HEK293 (cell line): Measurements from ENCODE around the gene SKOR1.

Experiments used
- GLI4 ChIP-seq: fragments of 450-650 bp; formaldehyde crosslinking; IDR thresholded peaks from 2 replicates; pipeline ENCODE4 v1.5.1; 2016; ENCODE audit warnings: missing biosample characterization, missing genetic modification characterization
- IKZF3 ChIP-seq: fragments of 450-650 bp; IDR thresholded peaks from 2 replicates; pipeline ENCODE4 v1.5.0; 2018; ENCODE audit warnings: missing biosample characterization, mild to moderate bottlenecking, missing genetic modification characterization, moderate library complexity
- KLF10 ChIP-seq: fragments of 450-650 bp; IDR thresholded peaks from 2 replicates; pipeline ENCODE4 v1.5.1; 2018; ENCODE audit warnings: missing biosample characterization, mild to moderate bottlenecking, missing genetic modification characterization
- KLF8 ChIP-seq: fragments of 450-650 bp; formaldehyde crosslinking; IDR thresholded peaks from 2 replicates; pipeline ENCODE4 v1.5.1; 2016; ENCODE audit warnings: missing biosample characterization, missing genetic modification characterization
- OVOL3 ChIP-seq: fragments of 450-650 bp; formaldehyde crosslinking; IDR thresholded peaks from 2 replicates; pipeline ENCODE4 v1.5.1; 2016; ENCODE audit warnings: missing biosample characterization, missing genetic modification characterization
- PBX3 ChIP-seq: sonication (generic); formaldehyde crosslinking; IDR thresholded peaks from 2 replicates; pipeline ENCODE4 v1.8.1; 2022; ENCODE audit warnings: mild to moderate bottlenecking, moderate library complexity, missing genetic modification reagents
- PRDM10 ChIP-seq: fragments of 450-650 bp; formaldehyde crosslinking; IDR thresholded peaks from 2 replicates; pipeline ENCODE4 v1.5.1; 2016; ENCODE audit warnings: missing biosample characterization, missing genetic modification characterization
- SCRT1 ChIP-seq: fragments of 450-650 bp; formaldehyde crosslinking; IDR thresholded peaks from 2 replicates; pipeline ENCODE4 v1.5.1; 2016; ENCODE audit warnings: missing biosample characterization, missing genetic modification characterization, borderline replicate concordance
- SCRT2 ChIP-seq: fragments of 450-650 bp; formaldehyde crosslinking; IDR thresholded peaks from 2 replicates; pipeline ENCODE4 v1.5.1; 2016; ENCODE audit warnings: missing biosample characterization, missing genetic modification characterization
- SP2 ChIP-seq: fragments of 450-650 bp; formaldehyde crosslinking; IDR thresholded peaks from 2 replicates; pipeline ENCODE4 v1.5.1; 2016; ENCODE audit warnings: missing biosample characterization, missing genetic modification characterization
- SP7 ChIP-seq: fragments of 450-650 bp; formaldehyde crosslinking; IDR thresholded peaks from 2 replicates; pipeline ENCODE4 v1.5.1; 2016; ENCODE audit warnings: missing biosample characterization, missing genetic modification characterization
- WT1 ChIP-seq: fragments of 450-650 bp; formaldehyde crosslinking; IDR thresholded peaks from 2 replicates; pipeline ENCODE4 v1.5.1; 2016; ENCODE audit warnings: missing biosample characterization, missing genetic modification characterization
- ZBTB17 ChIP-seq: fragments of 450-650 bp; formaldehyde crosslinking; IDR thresholded peaks from 2 replicates; pipeline ENCODE4 v1.5.1; 2016; ENCODE audit warnings: missing biosample characterization, missing genetic modification characterization
- ZBTB44 ChIP-seq: fragments of 450-650 bp; IDR thresholded peaks from 2 replicates; pipeline ENCODE4 v1.5.1; 2018; ENCODE audit warnings: missing biosample characterization, mild to moderate bottlenecking, missing genetic modification characterization
- ZEB2 ChIP-seq: fragments of 450-650 bp; formaldehyde crosslinking; IDR thresholded peaks from 2 replicates; pipeline ENCODE4 v1.5.1; 2016; ENCODE audit warnings: missing biosample characterization, missing genetic modification characterization
- ZNF121 ChIP-seq: fragments of 450-650 bp; formaldehyde crosslinking; IDR thresholded peaks from 2 replicates; pipeline ENCODE4 v1.5.1; 2016; ENCODE audit warnings: missing biosample characterization, missing genetic modification characterization
- ZNF148 ChIP-seq: fragments of 450-650 bp; formaldehyde crosslinking; IDR thresholded peaks from 2 replicates; pipeline ENCODE4 v1.5.0; 2017; ENCODE audit warnings: missing biosample characterization, missing genetic modification characterization, borderline replicate concordance
- ZNF155 ChIP-seq: fragments of 450-650 bp; formaldehyde crosslinking; IDR thresholded peaks from 2 replicates; pipeline ENCODE4 v1.5.1; 2016; ENCODE audit warnings: missing biosample characterization, missing genetic modification characterization
- ZNF184 ChIP-seq: fragments of 450-650 bp; IDR thresholded peaks from 2 replicates; pipeline ENCODE4 v1.5.1; 2018; ENCODE audit warnings: missing biosample characterization, mild to moderate bottlenecking, missing genetic modification characterization
- ZNF366 ChIP-seq: fragments of 450-650 bp; formaldehyde crosslinking; conservative IDR thresholded peaks from 2 replicates; pipeline ENCODE4 v1.5.1; 2016; ENCODE audit warnings: missing biosample characterization, missing genetic modification characterization
- ZNF391 ChIP-seq: fragments of 450-650 bp; formaldehyde crosslinking; IDR thresholded peaks from 2 replicates; pipeline ENCODE4 v1.5.1; 2016; ENCODE audit warnings: low read depth, missing biosample characterization, missing genetic modification characterization, borderline replicate concordance
- ZNF404 ChIP-seq: fragments of 450-650 bp; formaldehyde crosslinking; IDR thresholded peaks from 2 replicates; pipeline ENCODE4 v1.5.1; 2017; ENCODE audit warnings: missing biosample characterization, missing genetic modification characterization
- ZNF580 ChIP-seq: fragments of 450-650 bp; formaldehyde crosslinking; IDR thresholded peaks from 2 replicates; pipeline ENCODE4 v1.5.1; 2016; ENCODE audit warnings: missing biosample characterization, missing genetic modification characterization
- ZNF624 ChIP-seq: fragments of 450-650 bp; formaldehyde crosslinking; IDR thresholded peaks from 2 replicates; pipeline ENCODE4 v1.5.1; 2017; ENCODE audit warnings: missing biosample characterization, missing genetic modification characterization
- ZNF664 ChIP-seq: fragments of 450-650 bp; formaldehyde crosslinking; IDR thresholded peaks from 2 replicates; pipeline ENCODE4 v1.5.1; 2016; ENCODE audit warnings: missing biosample characterization, missing genetic modification characterization
- ZNF701 ChIP-seq: fragments of 450-650 bp; formaldehyde crosslinking; IDR thresholded peaks from 2 replicates; pipeline ENCODE4 v1.5.1; 2016; ENCODE audit warnings: missing biosample characterization, missing genetic modification characterization
- ZNF707 ChIP-seq: fragments of 450-650 bp; formaldehyde crosslinking; IDR thresholded peaks from 2 replicates; pipeline ENCODE4 v1.5.1; 2016; ENCODE audit warnings: missing biosample characterization, missing genetic modification characterization
- ZNF837 ChIP-seq: fragments of 450-650 bp; formaldehyde crosslinking; IDR thresholded peaks from 2 replicates; pipeline ENCODE4 v1.5.1; 2016; ENCODE audit warnings: missing biosample characterization, missing genetic modification characterization

The SKOR1 gene

GRCh38 chr15:67839499-67839928, 14.2 kb downstream of the SKOR1 start (continued):
- no peak for TF ChIP-seq SP7
- peak; percentile 43 for TF ChIP-seq ZEB2 (tag by site-specific recombination)
- peak; percentile 65; the same call in 1 of the 2 replicates for TF ChIP-seq ZBTB44 (tag by site-specific recombination)
- TF ChIP-seq OVOL3 (tag by site-specific recombination), result no peak
- TF ChIP-seq WT1, result 0 out of 2 replicates have a peak, but pooled peaks have one; percentile 20
- TF ChIP-seq ZBTB17 (tag by site-specific recombination), result no peak
- TF ChIP-seq IKZF3, result peak; percentile 48; the same call in 1 of the 2 replicates
- no peak for TF ChIP-seq ZNF404 (tag by site-specific recombination)
- TF ChIP-seq ZNF701 (tag by site-specific recombination), result no peak
- 0 out of 2 replicates have a peak, but pooled peaks have one; percentile 23 for TF ChIP-seq ZNF121 (tag by site-specific recombination)
- no peak for TF ChIP-seq ZNF664 (tag by site-specific recombination)
- TF ChIP-seq SCRT2 (tag by site-specific recombination), result peak; percentile 49; the same call in 1 of the 2 replicates
- TF ChIP-seq PBX3 (CRISPR knock-in tag), result no peak
- TF ChIP-seq ZNF391 (tag by site-specific recombination), result no peak
- TF ChIP-seq SP2 (tag by site-specific recombination), result no peak
- TF ChIP-seq ZNF624 (tag by site-specific recombination), result no peak
- no peak for TF ChIP-seq ZNF837 (tag by site-specific recombination)
- TF ChIP-seq ZNF148, result no peak
- peak; percentile 43; the same call in 1 of the 2 replicates for TF ChIP-seq ZNF366 (tag by site-specific recombination)
- TF ChIP-seq ZNF580, result 0 out of 2 replicates have a peak, but pooled peaks have one; percentile 1
- TF ChIP-seq KLF8, result peak; percentile 11; the same call in 1 of the 2 replicates
- TF ChIP-seq ZNF707 (tag by site-specific recombination), result no peak
- TF ChIP-seq ZNF184 (tag by site-specific recombination), result no peak
- peak; percentile 84; the same call in 1 of the 2 replicates for TF ChIP-seq SCRT1 (tag by site-specific recombination)
- TF ChIP-seq PRDM10 (tag by site-specific recombination), result peak; percentile 26
- TF ChIP-seq ZNF155 (tag by site-specific recombination), result no peak
- no peak for TF ChIP-seq GLI4 (tag by site-specific recombination)
- 0 out of 2 replicates have a peak, but pooled peaks have one; percentile 23 for TF ChIP-seq KLF10 (tag by site-specific recombination)
